Mesenteric fat pad (tissue), 1 donor: Measurements from ENCODE around the gene HOXC12. TPM values are rescaled to one million over a fixed set of nuclear protein-coding genes. Genes with fewer than 3 reads are reported as not detected.

Experiments used
- DNase-seq: peaks from one replicate; pipeline ENCODE4 v3.0.0-alpha.2; 2020; ENCODE audit warnings: low spot score
- microRNA-seq: library from miRNA; unstranded; fragments of <30 nt; microRNA quantifications from one replicate; pipeline ENCODE4 v1.2.0, GENCODE V29; 2020; ENCODE audit warnings: borderline number of aligned reads
- total RNA-seq: library from RNA; stranded (reverse); fragmentation: NEBNext Ultra II Directional; extraction: Animal tissue kit (Norgen Biotek cat#: 25700); gene quantifications from one replicate; pipeline ENCODE4 v1.2.1, GENCODE V29; 2021
- donor health status: DM: yes; HTN: yes; CAD: no.

HOXC12 gene
- total RNA-seq, 1 donor from 2014 or later = not detected

DNA sequence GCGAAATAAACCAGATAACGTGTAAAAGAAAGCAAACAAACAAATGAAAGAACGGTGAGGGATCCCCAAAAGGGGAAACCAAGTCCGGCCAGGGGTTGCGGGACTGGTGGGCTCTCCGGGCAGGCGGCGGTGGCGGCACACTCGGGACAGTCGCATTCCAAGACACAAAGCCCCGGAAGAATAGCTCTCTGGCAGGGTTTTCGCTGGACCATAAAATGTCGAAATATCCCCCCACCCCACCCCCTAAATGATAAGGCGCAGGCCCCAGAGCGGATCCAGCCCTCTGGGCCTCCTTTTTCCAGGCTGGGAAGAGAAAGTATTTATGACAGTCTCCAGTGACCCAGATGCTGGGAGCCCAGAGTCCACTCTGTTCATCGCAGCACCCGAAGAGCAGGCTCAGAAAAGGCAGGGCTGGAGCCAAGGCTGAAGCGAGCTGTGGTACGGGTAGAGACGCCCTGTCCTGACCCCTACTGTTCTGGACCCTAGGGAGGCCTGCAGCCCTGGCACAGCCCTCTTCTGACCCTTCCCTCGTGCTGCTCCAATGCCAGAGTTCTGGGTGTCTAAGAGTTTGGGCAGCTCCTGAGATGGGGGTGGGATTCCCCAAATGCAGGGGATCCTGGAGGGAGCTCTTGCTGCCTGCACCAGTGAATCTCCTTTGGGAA is 52.0 kb downstream of the HOXC12 start:
- DNase-seq = no peak

GRCh38 chr12:54007538-54008259 is 53.0 kb downstream of the HOXC12 start:
- no peak for DNase-seq

- no peak for DNase-seq
These were observed 53.5 kb downstream of the HOXC12 start for GRCh38 chr12:54008260-54008552.

Small RNA genes within 50 kb of the gene (microRNA-seq; reads per million reads assigned to microRNA genes)
- gene MIR196A2 = 26.9 reads per million, percentile 26 among the genes with 10 or more reads in this experiment

Other genes with a start within 250 kb of the HOXC12 start
- 165 TPM for gene CALCOCO1, start 227.5 kb upstream of the HOXC12 start, total RNA-seq
- gene CISTR, start 202.9 kb upstream of the HOXC12 start, total RNA-seq = not detected
- gene HOXC13, start 16.1 kb upstream of the HOXC12 start, total RNA-seq = not detected
- gene HOXC11, start 18.2 kb downstream of the HOXC12 start, total RNA-seq = not detected
- gene HOTAIR, start 20.1 kb downstream of the HOXC12 start, total RNA-seq = not detected
- gene HOXC10, start 30.2 kb downstream of the HOXC12 start, total RNA-seq = 0.16 TPM
- gene HOXC9, start 45.3 kb downstream of the HOXC12 start, total RNA-seq = 0.42 TPM
- gene HOXC8, start 54.1 kb downstream of the HOXC12 start, total RNA-seq = 0.35 TPM
- 0.74 TPM for gene HOXC6, start 73.5 kb downstream of the HOXC12 start, total RNA-seq
- 0.55 TPM for gene HOXC5, start 78.1 kb downstream of the HOXC12 start, total RNA-seq
- gene HOXC4, start 98.9 kb downstream of the HOXC12 start, total RNA-seq = 2.2 TPM
- gene SMUG1, start 234.1 kb downstream of the HOXC12 start, total RNA-seq = 23.4 TPM